Naive thymus-derived CD8-positive, alpha-beta T cell (primary cell): Measurements from ENCODE around the gene ADPRHL1. TPM values are rescaled to one million over a fixed set of nuclear protein-coding genes. Genes with fewer than 3 reads are reported as not detected.
"Not testable (repeated sequence)": the region's sequence is repeated elsewhere in the genome, so short reads cannot be mapped to it uniquely, and the experiment has no call there.

ENCODE experiments used
- ATAC-seq, 2 donors: fragments of 150-1000 bp; cut with Tn5 transposase in 1 of 2; sonication (Bioruptor Pico), chemical (Tn5 transposase) in 1 of 2; 1 replicate in 1 of 2; 2 replicates in 1 of 2; pipeline ENCODE4 v1.10.0; 2021; ENCODE audit warnings: mild to moderate bottlenecking in 2 of 2, moderate library complexity in 2 of 2
- POLR2A ChIA-PET: fragments of 350-600 bp; sonication (Branson Sonifier 250); formaldehyde crosslinking; loops from one replicate; lab custom pipeline; 2021; ENCODE audit warnings: antibody characterized with exemption; lab: Charles Lee
- DNase-seq, 10 donors: peaks; one replicate each; pipeline versions ENCODE4 v3.0.0 to v3.0.0-alpha.2; 2020 to 2022
- H3K27ac Mint-ChIP-seq, 10 donors: one replicate each; pipeline ENCODE4 v1.8.0; 2020 to 2022; ENCODE audit warnings: mild to moderate bottlenecking in 10 of 10, mixed read lengths in 10 of 10, moderate library complexity in 4 of 10, inconsistent platforms in 1 of 10
- H3K27me3 Mint-ChIP-seq, 5 donors: one replicate each; pipeline ENCODE4 v1.8.0; 2021 to 2022; ENCODE audit warnings: mixed read lengths in 5 of 5
- H3K36me3 Mint-ChIP-seq, 3 donors: one replicate each; pipeline ENCODE4 v1.8.0; 2020 to 2022; ENCODE audit warnings: mixed read lengths in 3 of 3, mild to moderate bottlenecking in 2 of 3, inconsistent platforms in 1 of 3
- H3K4me1 Mint-ChIP-seq, 4 donors: one replicate each; pipeline ENCODE4 v1.8.0; 2021 to 2022; ENCODE audit warnings: mixed read lengths in 4 of 4
- H3K4me3 Mint-ChIP-seq, 10 donors: one replicate each; pipeline ENCODE4 v1.8.0; 2020 to 2022; ENCODE audit warnings: mild to moderate bottlenecking in 10 of 10, mixed read lengths in 10 of 10, moderate library complexity in 6 of 10, inconsistent platforms in 1 of 10
- H3K9me3 Mint-ChIP-seq, 9 donors: one replicate each; pipeline ENCODE4 v1.8.0; 2020 to 2022; ENCODE audit warnings: mixed read lengths in 9 of 9, mild to moderate bottlenecking in 3 of 9, inconsistent platforms in 1 of 9, moderate library complexity in 1 of 9
- polyA plus RNA-seq, 3 donors: library from polyadenylated mRNA; unstranded; fragments of 300-500 nt; fragmentation: Illumina TruSeq; gene quantifications; one replicate each; pipeline ENCODE4 v1.2.3, GENCODE V29; 2021
- total RNA-seq, 8 experiments: library from RNA in 2 of 8; stranded (reverse) in 2 of 8; gene quantifications; one replicate each; pipeline ENCODE4 v1.2.3 and lab custom pipeline; 2021 to 2026

ADPRHL1 gene
- total and polyA plus RNA-seq, 5 experiments from 2014 or later = 0.22 to 1.2 (median 0.70) TPM; not detected in 1

GRCh38 chr13:113437408-113438010, 15.8 kb downstream of the ADPRHL1 start:
- no peak overlapping the region for H3K27ac Mint-ChIP-seq
- H3K36me3 Mint-ChIP-seq = peaks cover 1 to 2% (median 1%) of the 10 kb centered on the region in 3 donors
- no peak for ATAC-seq
- DNase-seq = no peak
- H3K4me1 Mint-ChIP-seq = no peaks in the 10 kb centered on the region
- POLR2A ChIA-PET = no interaction called here
- H3K4me3 Mint-ChIP-seq = no peak overlapping the region
- H3K27me3 Mint-ChIP-seq = no peaks in the 10 kb centered on the region
- peaks cover 0 to 13% (median 0%) of the 10 kb centered on the region in 9 donors for H3K9me3 Mint-ChIP-seq

GRCh38 chr13:113436866-113437265, 16.4 kb downstream of the ADPRHL1 start:
- H3K27ac Mint-ChIP-seq, H3K4me1 Mint-ChIP-seq, POLR2A ChIA-PET, H3K27me3 Mint-ChIP-seq, H3K4me3 Mint-ChIP-seq, DNase-seq, ATAC-seq, H3K36me3 Mint-ChIP-seq: not testable (repeated sequence)
- peaks cover 0 to 12% (median 0%) of the 10 kb centered on the region in 9 donors for H3K9me3 Mint-ChIP-seq

- H3K4me1 Mint-ChIP-seq, POLR2A ChIA-PET, H3K36me3 Mint-ChIP-seq, H3K27me3 Mint-ChIP-seq, ATAC-seq, H3K27ac Mint-ChIP-seq, DNase-seq, H3K9me3 Mint-ChIP-seq, H3K4me3 Mint-ChIP-seq: not testable (repeated sequence)
Observed at GRCh38 chr13:113435907-113436306, 17.4 kb downstream of the ADPRHL1 start.

- peaks cover 0 to 3% (median 0%) of the 10 kb centered on the region in 9 donors for H3K9me3 Mint-ChIP-seq
- DNase-seq (no peak), ATAC-seq (no peak)
- POLR2A ChIA-PET = no interaction called here
- H3K4me1 Mint-ChIP-seq = no peaks in the 10 kb centered on the region
- no peak overlapping the region for H3K4me3 Mint-ChIP-seq
- no peaks in the 10 kb centered on the region for H3K36me3 Mint-ChIP-seq
- H3K27ac Mint-ChIP-seq = no peak overlapping the region
- no peaks in the 10 kb centered on the region for H3K27me3 Mint-ChIP-seq
Observed at GRCh38 chr13:113433391-113433916, 19.8 kb downstream of the ADPRHL1 start.

- DNase-seq = no peak
- POLR2A ChIA-PET = no interaction called here
- Mint-ChIP-seq H3K27ac (no peak overlapping the region), H3K36me3 (no peaks in the 10 kb centered on the region), H3K9me3 (peaks cover 0 to 3% (median 0%) of the 10 kb centered on the region in 9 donors), H3K4me3 (no peak overlapping the region), H3K4me1 (no peaks in the 10 kb centered on the region), H3K27me3 (peaks cover 0 to 2% (median 0%) of the 10 kb centered on the region in 5 donors)
- no peak for ATAC-seq
Observed at GRCh38 chr13:113432506-113433270, 20.6 kb downstream of the ADPRHL1 start.

- DNase-seq = no peak
- Mint-ChIP-seq H3K4me3 (no peak overlapping the region), H3K27me3 (peaks cover 0 to 3% (median 0%) of the 10 kb centered on the region in 5 donors), H3K27ac (no peak overlapping the region), H3K4me1 (no peaks in the 10 kb centered on the region), H3K36me3 (no peaks in the 10 kb centered on the region), H3K9me3 (no peaks in the 10 kb centered on the region)
- POLR2A ChIA-PET = no interaction called here
- no peak for ATAC-seq
Observed at GRCh38 chr13:113431171-113431570, 22.1 kb downstream of the ADPRHL1 start.

GRCh38 chr13:113430378-113431110, 22.7 kb downstream of the ADPRHL1 start:
- peaks cover 0 to 3% (median 0%) of the 10 kb centered on the region in 5 donors for H3K27me3 Mint-ChIP-seq
- H3K4me1 Mint-ChIP-seq = no peaks in the 10 kb centered on the region
- no peak for DNase-seq
- no peaks in the 10 kb centered on the region for H3K36me3 Mint-ChIP-seq
- no peak overlapping the region for H3K4me3 Mint-ChIP-seq
- no peak for ATAC-seq
- H3K9me3 Mint-ChIP-seq = no peaks in the 10 kb centered on the region
- H3K27ac Mint-ChIP-seq = no peak overlapping the region
- POLR2A ChIA-PET = no interaction called here

- Mint-ChIP-seq H3K4me3 (no peak overlapping the region), H3K27ac (peak overlapping the region in 1 of 10 donors; percentile 27), H3K36me3 (no peaks in the 10 kb centered on the region), H3K9me3 (no peaks in the 10 kb centered on the region), H3K4me1 (no peaks in the 10 kb centered on the region), H3K27me3 (peaks cover 0 to 5% (median 0%) of the 10 kb centered on the region in 5 donors)
- no peak for ATAC-seq
- DNase-seq = no peak
- POLR2A ChIA-PET = no interaction called here
Observed at GRCh38 chr13:113429608-113429985, 23.7 kb downstream of the ADPRHL1 start.

- Mint-ChIP-seq H3K27ac (peak overlapping the region in 1 of 10 donors; percentile 15), H3K4me3 (no peak overlapping the region), H3K4me1 (no peaks in the 10 kb centered on the region), H3K36me3 (no peaks in the 10 kb centered on the region), H3K9me3 (no peaks in the 10 kb centered on the region), H3K27me3 (peaks cover 0 to 5% (median 0%) of the 10 kb centered on the region in 5 donors)
- DNase-seq (no peak), ATAC-seq (no peak)
- POLR2A ChIA-PET = no interaction called here
Observed at GRCh38 chr13:113428871-113429607, 24.2 kb downstream of the ADPRHL1 start.

- DNase-seq = no peak
- no peak for ATAC-seq
- no peak overlapping the region for H3K4me3 Mint-ChIP-seq
- no peak overlapping the region for H3K27ac Mint-ChIP-seq
- H3K36me3 Mint-ChIP-seq = no peaks in the 10 kb centered on the region
- no peaks in the 10 kb centered on the region for H3K9me3 Mint-ChIP-seq
- no peaks in the 10 kb centered on the region for H3K4me1 Mint-ChIP-seq
- POLR2A ChIA-PET = no interaction called here
- peaks cover 0 to 5% (median 0%) of the 10 kb centered on the region in 5 donors for H3K27me3 Mint-ChIP-seq
Observed at GRCh38 chr13:113428469-113428865, 24.8 kb downstream of the ADPRHL1 start.

GRCh38 chr13:113427562-113428468, 25.5 kb downstream of the ADPRHL1 start:
- peaks cover 0 to 5% (median 0%) of the 10 kb centered on the region in 5 donors for H3K27me3 Mint-ChIP-seq
- H3K4me3 Mint-ChIP-seq = no peak overlapping the region
- peak overlapping the region in 1 of 10 donors; percentile 34 for H3K27ac Mint-ChIP-seq
- ATAC-seq = no peak
- H3K4me1 Mint-ChIP-seq = no peaks in the 10 kb centered on the region
- no peaks in the 10 kb centered on the region for H3K36me3 Mint-ChIP-seq
- DNase-seq = no peak
- no peaks in the 10 kb centered on the region for H3K9me3 Mint-ChIP-seq
- POLR2A ChIA-PET = no interaction called here
